ENCODE data around the gene WDR47. TPM values are rescaled to one million over a fixed set of nuclear protein-coding genes. Genes with fewer than 3 reads are reported as not detected.
"Not testable (repeated sequence)": the region's sequence is repeated elsewhere in the genome, so short reads cannot be mapped to it uniquely, and the experiment has no call there.

Gene WDR47
- total RNA-seq, 1 donor from 2014 or later, result 20.0 TPM

GRCh38 chr1:108936170-108936569, 105.7 kb downstream of the WDR47 start:
- Histone ChIP-seq H3K4me1 (no peaks in the 10 kb centered on the region), H3K27me3 (ENCODE audit: low read depth) (no peaks in the 10 kb centered on the region), H3K9me3 (replicated peaks) (no peaks in the 10 kb centered on the region), H3K4me3 (no peak overlapping the region), H3K27ac (replicated peaks) (no peak overlapping the region), H3K36me3 (peaks cover 93% of the 10 kb centered on the region)
- no peak for TF ChIP-seq CTCF (IDR thresholded peaks at IDR 0.05; ENCODE audit: borderline replicate concordance)
- intact Hi-C loops (cut with micrococcal nuclease), result no loop called here
- DNase-seq, result no peak

GRCh38 chr1:108933944-108934343, 108.0 kb downstream of the WDR47 start:
- peaks cover 94% of the 10 kb centered on the region for H3K36me3 ChIP-seq
- no peaks in the 10 kb centered on the region for H3K4me1 ChIP-seq
- intact Hi-C loops (cut with micrococcal nuclease), result no loop called here
- no peak overlapping the region for H3K4me3 ChIP-seq
- TF ChIP-seq CTCF (IDR thresholded peaks at IDR 0.05; ENCODE audit: borderline replicate concordance), result no peak
- H3K27me3 ChIP-seq (ENCODE audit: low read depth), result no peaks in the 10 kb centered on the region
- H3K27ac ChIP-seq (replicated peaks), result no peak overlapping the region
- no peak for DNase-seq
- H3K9me3 ChIP-seq (replicated peaks), result no peaks in the 10 kb centered on the region

GRCh38 chr1:108927565-108927964, 114.3 kb downstream of the WDR47 start:
- intact Hi-C loops (cut with micrococcal nuclease); H3K4me1 ChIP-seq; H3K27me3 ChIP-seq (ENCODE audit: low read depth); H3K9me3 ChIP-seq (replicated peaks); DNase-seq; H3K27ac ChIP-seq (replicated peaks); H3K4me3 ChIP-seq: not testable (repeated sequence)
- H3K36me3 ChIP-seq, result peaks cover 89% of the 10 kb centered on the region

GRCh38 chr1:108925920-108926319, 116.0 kb downstream of the WDR47 start:
- H3K4me3 ChIP-seq, result no peak overlapping the region
- intact Hi-C loops (cut with micrococcal nuclease), result no loop called here
- H3K9me3 ChIP-seq (replicated peaks), result no peaks in the 10 kb centered on the region

More at GRCh38 chr1:108925920-108926319, 116.0 kb downstream of the WDR47 start:
- H3K27ac ChIP-seq (replicated peaks), result no peak overlapping the region
- H3K4me1 ChIP-seq, result no peaks in the 10 kb centered on the region
- H3K36me3 ChIP-seq, result peaks cover 76% of the 10 kb centered on the region
- no peak for TF ChIP-seq CTCF (IDR thresholded peaks at IDR 0.05; ENCODE audit: borderline replicate concordance)
- no peaks in the 10 kb centered on the region for H3K27me3 ChIP-seq (ENCODE audit: low read depth)
- no peak for DNase-seq

Other genes starting within 250 kb of the WDR47 start
- gene AKNAD1, start 185.0 kb downstream of the WDR47 start, total RNA-seq, result not detected
- 2.5 TPM for gene GPSM2, start 165.1 kb downstream of the WDR47 start, total RNA-seq
- 28.8 TPM for gene CLCC1, start 78.6 kb downstream of the WDR47 start, total RNA-seq
- gene TAF13, start 33.9 kb upstream of the WDR47 start, total RNA-seq, result 71.6 TPM
- gene TMEM167B, start 48.7 kb upstream of the WDR47 start, total RNA-seq, result 30.3 TPM
- gene ELAPOR1, start 72.0 kb upstream of the WDR47 start, total RNA-seq, result 0.19 TPM
- 92.0 TPM for gene SARS1, start 171.8 kb upstream of the WDR47 start, total RNA-seq
- 4.2 TPM for gene CELSR2, start 207.4 kb upstream of the WDR47 start, total RNA-seq
- 0.80 TPM for gene PSRC1, start 241.0 kb upstream of the WDR47 start, total RNA-seq

All from left ventricle myocardium inferior (tissue), 1 donor.